Fibroblast of peridontal ligament (primary cell): ENCODE measurements around the gene CEP43.
A peak's percentile ranks its signal among the peaks of the same experiment; 100 is the strongest.

ENCODE experiments used
- DNase-seq: peaks from one replicate; pipeline ENCODE4 v3.0.0-alpha.2; 2010; ENCODE audit errors: extremely low read depth

The CEP43 gene, protein sequence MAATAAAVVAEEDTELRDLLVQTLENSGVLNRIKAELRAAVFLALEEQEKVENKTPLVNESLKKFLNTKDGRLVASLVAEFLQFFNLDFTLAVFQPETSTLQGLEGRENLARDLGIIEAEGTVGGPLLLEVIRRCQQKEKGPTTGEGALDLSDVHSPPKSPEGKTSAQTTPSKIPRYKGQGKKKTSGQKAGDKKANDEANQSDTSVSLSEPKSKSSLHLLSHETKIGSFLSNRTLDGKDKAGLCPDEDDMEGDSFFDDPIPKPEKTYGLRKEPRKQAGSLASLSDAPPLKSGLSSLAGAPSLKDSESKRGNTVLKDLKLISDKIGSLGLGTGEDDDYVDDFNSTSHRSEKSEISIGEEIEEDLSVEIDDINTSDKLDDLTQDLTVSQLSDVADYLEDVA

GRCh38 chr6:166999145-166999883, at the start of gene CEP43:
CEP43 (plus strand) TSS chr6:166999397; CDS start chr6:166999413, 16 bp downstream.
- DNase-seq, result peak; percentile 93

- DNase-seq, result no peak
Observed at GRCh38 chr6:166949528-166950442, 49.4 kb upstream of the CEP43 start.

DNA sequence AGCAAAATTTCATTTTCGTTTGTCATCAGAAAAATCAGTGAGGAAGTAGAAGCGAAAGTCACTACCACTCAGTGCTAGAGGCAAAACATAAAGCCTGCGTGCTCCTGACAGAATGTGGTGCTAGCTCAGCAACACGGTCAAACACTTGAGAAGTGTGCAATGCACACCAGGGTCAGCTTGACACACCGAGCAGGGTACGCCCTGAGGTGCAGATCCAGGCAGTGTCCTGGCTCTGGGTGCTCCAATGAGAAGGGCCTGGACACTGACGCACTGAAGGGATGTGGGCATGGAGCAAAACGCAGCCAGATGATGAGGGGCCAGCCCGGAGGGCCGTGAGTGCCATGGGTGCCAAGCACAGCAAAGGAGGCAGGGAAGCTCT, 48.8 kb upstream of the CEP43 start:
- DNase-seq, result no peak

- DNase-seq, result peak; percentile 49
Observed at GRCh38 chr6:166950892-166951669, 48.1 kb upstream of the CEP43 start.

GRCh38 chr6:166951670-166952060, 47.5 kb upstream of the CEP43 start:
- no peak for DNase-seq

- DNase-seq, result no peak
Observed at GRCh38 chr6:166952121-166952520, 47.1 kb upstream of the CEP43 start.

GRCh38 chr6:166952567-166953486, 46.4 kb upstream of the CEP43 start:
- DNase-seq, result no peak

DNA sequence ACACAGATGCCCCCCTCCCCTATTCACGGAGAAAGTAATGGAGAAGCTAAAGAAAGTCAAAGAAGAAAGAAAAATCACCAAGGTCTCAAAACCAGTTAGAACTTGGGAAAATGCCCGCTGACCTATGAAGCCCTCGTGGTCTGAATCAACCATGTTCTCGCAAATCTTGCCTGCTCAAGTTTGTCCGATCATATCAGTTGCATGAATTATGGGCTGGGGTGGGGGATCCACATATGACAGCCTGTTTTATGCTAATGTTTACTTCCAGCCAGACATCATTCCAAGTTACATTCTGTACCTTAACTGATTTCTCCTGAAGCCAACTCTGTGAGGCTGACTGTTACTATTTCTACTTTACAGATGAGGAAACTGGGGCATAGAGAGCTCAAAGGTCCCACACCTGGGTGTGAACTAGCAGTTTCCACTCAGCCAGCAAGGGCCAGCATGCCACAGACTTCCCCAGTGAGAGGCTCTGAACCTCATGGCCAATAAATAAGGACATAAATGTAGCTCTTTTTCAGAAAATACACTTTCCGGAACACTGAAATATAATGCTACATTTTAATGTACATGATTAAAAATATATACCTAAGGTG, 45.0 kb upstream of the CEP43 start:
- no peak for DNase-seq

- no peak for DNase-seq
Observed at GRCh38 chr6:166955121-166955864, 43.9 kb upstream of the CEP43 start.

GRCh38 chr6:166955865-166956443, 43.2 kb upstream of the CEP43 start:
- no peak for DNase-seq

DNA sequence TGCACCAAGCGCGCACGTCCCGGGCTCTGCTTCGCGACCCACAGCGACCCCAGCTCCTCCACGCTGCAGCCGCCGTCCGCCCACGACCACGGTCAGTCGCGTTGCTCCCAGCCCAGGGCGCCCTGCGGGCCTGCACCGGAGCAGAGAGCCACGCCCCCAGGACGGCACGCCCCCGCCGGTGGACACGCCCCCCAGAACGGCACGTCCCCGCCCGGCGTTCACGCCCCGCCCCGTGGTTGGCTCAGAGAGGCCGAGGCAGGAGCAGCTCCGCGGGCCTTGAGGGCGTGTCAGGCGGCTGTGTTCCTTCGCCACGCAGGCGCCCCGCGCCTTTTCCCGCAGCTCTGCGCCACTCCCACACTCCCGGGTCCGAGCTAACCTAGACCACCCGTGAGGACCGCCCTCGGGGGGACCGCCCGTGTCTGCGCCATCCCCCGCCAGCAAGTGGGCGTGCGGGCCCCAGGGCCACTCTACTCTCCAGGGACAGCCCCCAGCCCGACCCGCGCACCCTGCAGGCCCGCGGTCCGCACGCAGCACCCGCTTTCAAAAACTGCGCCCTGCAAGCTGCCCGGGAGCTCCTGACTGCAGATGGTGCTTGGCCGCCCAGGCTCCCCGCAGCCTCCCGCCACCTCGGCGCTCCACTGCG, 42.6 kb upstream of the CEP43 start, which contains the start of gene RNASET2:
TSS of gene RNASET2 (minus strand) at position 107 of the 643 bp plus-strand sequence. CDS start 368 bp downstream, outside the sequence.
- peak; percentile 80 for DNase-seq

DNA sequence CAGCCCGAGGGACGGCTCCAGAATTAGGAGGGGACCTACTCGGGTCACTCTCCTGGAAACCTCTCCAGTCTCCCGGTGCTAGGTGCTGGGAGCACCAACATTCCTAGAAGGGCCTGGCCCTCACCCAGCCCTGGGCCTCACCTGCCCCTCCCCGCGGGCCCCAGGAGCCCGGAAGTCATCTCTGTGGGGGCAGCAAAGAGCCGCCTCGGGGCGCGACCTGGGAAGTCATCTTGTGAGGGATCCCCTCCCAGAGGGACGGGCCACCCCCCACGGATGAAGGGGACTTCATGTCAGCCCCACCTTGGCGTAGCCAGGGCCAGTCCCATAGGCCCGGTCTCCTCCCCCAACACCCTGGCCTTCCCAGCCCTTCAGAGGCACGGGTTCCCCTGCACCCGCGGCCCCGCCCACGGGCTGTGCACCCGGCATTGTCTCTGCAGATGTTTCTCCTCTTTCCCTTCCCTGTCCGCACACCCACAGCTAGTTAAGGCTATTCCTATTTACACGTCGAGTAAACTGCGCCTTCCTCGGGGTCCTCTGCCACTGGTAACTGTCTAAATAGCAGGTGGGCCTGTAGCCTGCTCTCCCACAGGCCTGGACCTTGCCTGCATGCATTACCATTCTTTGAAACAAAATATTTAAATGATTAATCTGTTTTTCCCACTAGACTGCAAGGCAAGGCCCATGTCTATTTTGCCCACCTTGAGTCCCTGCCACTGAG, 42.0 kb upstream of the CEP43 start:
- no peak for DNase-seq

GRCh38 chr6:166957805-166958076, 41.5 kb upstream of the CEP43 start:
- no peak for DNase-seq

DNA sequence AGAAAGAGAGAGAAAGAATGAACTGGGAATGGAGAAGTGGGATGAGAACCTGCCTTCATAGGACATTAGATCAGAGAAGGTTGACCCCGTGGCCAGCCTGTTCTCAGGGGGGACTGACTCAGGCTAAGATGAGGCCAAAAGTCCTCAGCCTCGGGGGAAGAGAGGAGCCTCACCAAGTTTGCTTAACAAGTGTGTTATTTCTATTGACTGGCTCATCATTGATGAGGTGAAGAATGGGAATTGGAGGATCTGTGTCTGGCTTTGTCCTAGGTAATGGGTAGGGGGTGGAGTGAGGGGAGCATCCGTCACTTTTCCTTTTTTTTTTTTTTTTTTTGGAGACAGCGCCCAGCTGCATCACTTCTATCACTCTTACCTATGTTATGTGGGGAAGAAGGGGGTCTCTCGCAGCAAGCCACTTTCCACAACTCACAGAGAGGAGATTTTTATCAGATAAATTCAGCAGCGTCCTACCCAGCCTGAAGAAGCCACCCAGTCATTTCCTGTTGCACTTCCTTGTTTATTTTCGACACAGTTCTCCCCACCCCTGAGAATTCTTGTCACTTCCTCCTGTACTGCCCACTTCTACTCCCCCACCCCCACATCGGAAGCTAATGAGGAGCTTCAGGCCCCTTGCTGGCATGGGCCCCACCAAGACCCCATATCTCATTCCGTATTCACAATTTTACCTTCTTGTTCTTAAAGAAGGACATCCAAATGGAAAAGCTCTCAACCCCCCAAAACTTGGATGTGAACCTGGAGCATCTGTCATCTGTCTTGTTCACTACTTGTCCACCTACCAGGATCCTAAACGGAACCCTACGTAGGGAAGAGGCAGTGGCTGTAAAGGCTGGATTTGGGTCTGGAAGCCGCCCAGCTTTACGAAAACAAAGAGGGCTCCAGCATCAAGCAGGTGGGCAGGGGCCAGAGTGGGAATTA, 40.0 kb upstream of the CEP43 start:
- DNase-seq, result no peak

- DNase-seq, result no peak
Observed at GRCh38 chr6:166959911-166960608, 39.1 kb upstream of the CEP43 start.

DNA sequence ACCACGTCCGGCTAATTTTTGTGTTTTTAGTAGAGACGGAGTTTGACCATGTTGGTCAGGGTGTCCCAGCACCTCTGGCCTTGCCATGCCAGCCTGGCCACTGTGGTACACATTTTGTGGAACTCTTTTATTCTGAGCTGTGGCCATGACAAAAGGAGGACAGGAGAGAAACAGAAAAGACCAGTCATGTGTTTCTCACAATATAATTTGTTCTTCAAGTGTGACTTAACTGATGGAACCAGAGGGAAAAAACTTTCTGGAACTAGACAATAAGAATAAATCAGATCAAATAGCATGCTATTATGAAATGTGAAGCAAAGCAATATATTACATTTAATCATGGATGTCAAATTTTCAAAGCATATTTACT, 38.6 kb upstream of the CEP43 start:
- DNase-seq, result no peak
